GM18519 (cell line): ENCODE measurements around the gene CDKN1C.
A peak's percentile ranks its signal among the peaks of the same experiment; 100 is the strongest.

Experiments used
- ATAC-seq: cut with Tn5 transposase; IDR thresholded peaks from one replicate; pipeline ENCODE4 v1.9.1; 2021; ENCODE audit warnings: mild to moderate bottlenecking, moderate library complexity; ENCODE audit not compliant: unreplicated experiment, low FRiP score

Gene CDKN1C

GRCh38 chr11:2885678-2886081, at the start of gene CDKN1C:
TSS of gene CDKN1C (minus strand) at chr11:2885775. CDS start at chr11:2885456, 319 bp downstream.
- ATAC-seq = peak; percentile 58

GRCh38 chr11:2934611-2935239, 49.1 kb upstream of the CDKN1C start:
- no peak for ATAC-seq

DNA sequence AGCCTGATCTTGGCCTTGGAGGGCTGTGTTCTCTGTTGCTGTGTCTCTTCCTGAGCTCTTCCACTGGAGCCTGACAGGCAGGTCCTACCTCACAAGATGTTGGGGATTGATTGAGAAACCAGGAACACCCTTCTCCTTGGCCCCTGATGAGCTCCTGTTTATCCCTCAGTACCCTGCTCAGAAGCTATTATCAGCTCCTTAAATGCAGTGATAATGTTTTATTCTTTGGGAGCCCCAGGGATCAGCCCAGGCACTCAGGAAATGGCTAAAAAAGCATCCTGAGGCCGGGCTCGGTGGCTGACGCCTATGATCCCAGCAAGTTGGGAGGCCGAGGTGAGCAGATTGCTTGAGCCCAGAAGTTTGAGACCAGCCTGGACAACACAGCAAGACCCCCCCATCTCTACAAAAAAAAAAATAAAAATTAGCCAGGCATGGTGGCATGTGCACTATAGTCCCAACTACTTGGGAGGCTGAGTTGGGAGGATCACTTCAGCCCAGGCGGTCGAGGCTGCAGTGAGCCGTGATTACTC, 48.5 kb upstream of the CDKN1C start:
- no peak for ATAC-seq

GRCh38 chr11:2933375-2934020, 47.9 kb upstream of the CDKN1C start:
- no peak for ATAC-seq

- ATAC-seq = no peak
These were observed 47.3 kb upstream of the CDKN1C start for GRCh38 chr11:2932850-2933251.

- no peak for ATAC-seq
These were observed 46.5 kb upstream of the CDKN1C start for GRCh38 chr11:2931771-2932738.

DNA sequence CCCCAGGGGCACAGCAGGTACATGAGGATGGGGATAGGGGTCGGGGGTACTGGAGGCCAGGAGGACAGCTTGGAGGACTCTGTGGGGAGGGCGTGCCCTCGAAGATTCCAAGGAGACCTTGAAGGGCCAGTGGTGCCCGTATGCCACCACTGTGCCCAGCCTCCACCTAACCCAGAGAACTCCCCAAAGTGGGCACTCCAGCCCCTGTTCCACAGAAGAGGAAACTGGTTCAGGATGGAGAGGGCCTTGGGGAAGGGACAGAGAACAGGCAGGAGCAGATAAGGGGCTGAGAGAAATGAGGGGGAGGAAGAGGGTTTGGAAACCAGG, 45.8 kb upstream of the CDKN1C start:
- no peak for ATAC-seq

DNA sequence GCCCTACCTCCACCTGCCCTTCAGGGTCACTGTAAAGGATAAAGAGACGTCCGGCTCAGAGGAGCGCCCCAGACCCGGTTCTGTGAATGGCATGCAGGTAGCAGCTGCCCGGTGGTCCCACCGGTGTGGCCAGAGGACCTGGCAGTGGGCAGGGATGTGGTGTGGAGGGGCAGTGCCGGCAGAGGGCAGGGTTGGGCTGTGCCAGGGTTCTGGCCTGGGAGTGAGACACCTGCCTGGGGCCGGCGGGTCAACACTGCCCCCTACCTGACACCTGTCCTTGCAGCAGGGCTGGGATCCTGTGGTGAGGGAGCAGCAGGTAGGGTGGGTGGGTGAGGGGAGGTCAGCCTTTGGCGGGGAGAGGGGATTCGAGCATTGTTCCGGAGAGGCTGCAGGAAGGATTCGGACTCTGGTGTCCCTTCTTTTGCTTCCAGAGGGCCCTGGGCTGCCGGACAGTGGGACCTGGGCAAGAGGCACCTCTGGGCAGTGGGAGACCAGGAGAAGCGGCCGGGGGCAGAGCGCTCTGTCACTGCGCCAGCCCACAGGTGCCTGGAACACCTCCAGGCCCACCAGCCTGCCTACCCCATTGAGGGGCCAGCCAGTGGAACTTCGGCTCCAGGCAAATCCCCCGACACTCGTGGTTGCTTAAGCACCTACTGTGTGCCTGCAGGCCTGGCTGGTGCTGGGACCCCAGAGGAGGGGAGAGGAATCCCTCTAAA, 45.3 kb upstream of the CDKN1C start:
- no peak for ATAC-seq

GRCh38 chr11:2929950-2930703, 44.6 kb upstream of the CDKN1C start:
- ATAC-seq = no peak

GRCh38 chr11:2929531-2929949, 44.0 kb upstream of the CDKN1C start:
- no peak for ATAC-seq

DNA sequence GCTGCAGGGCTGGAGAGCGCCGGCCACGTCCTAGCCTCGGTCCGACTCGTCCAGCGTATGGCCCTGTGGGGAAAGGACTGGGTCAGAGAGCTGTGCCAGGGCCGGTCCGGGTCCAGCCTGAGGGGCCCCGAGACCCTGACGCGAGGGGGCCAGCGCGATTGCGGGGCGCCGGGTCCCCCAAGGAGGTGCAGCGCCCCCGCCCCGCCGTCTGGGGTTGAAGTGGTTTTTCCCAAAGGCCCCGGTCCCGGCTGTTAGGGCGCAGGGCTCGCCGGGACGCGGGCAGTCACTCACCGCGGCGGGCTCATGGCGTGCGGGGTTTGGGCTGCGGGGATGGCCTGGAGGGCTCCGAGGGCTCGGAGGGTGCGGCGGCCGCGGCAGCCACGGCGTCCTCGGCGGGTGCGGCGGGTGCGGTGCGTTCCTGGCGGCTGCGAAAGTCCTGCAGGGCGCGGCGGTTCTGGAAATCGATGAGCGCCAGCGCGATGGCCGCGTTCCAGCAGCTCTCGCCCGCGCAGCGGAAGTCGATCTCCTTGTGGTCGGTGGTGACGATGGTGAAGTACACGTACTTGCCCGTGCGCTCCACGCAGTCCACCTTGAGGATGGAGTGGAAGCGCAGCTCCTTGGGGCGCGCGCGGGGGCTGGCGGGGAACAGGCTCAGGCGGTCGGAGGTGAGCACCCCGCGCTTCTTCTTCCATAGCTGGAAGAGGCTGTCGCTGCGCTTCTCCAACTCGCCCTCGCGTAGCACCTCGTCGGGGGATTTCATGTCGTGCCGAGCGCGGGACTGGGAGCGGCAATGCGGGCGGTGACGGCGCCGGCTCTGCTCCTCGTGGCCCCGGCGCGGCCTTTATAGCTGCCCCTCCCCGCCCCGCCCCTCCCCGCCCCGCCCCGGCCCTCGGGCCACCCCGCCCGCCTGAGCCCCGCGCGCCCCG, 43.3 kb upstream of the CDKN1C start, which contains the start of gene PHLDA2:
TSS of gene PHLDA2 (minus strand) at position 816 of the 926 bp plus-strand sequence. CDS start at position 760, 56 bp downstream.
- no peak for ATAC-seq

- no peak for ATAC-seq
These were observed 42.5 kb upstream of the CDKN1C start for GRCh38 chr11:2927851-2928604.

DNA sequence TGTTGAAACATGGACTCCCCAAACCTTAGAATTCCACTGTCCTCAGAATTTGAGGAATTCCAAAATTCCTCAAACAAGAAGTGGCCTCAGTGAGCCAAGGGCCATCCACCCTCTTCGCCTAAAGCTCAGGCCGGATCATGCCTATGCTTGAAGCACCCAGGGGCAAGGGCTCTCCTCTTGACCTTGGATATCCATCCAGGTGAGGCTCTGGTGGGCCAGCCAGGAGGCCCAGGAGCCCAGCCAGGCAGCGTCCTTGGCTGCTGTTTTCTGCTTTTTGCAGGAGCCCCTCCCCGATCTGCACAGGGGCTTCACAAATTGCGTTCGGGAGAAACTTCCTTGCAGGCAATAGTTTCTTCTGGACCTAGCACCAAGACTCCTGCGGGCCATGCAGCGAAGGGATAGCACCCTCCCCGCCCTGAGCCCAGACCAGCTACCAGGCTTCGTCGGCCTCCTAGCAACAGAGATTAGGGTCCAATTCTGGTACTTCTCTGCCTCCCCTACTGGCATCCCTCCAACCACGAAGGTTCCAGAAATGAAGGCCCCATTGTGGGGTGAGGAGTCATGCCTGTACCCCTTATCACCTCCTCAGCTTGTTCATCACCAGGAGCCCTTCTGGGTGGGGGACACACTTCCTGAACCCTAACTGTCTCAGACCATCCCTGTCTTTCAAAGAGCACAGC, 41.7 kb upstream of the CDKN1C start:
- no peak for ATAC-seq

DNA sequence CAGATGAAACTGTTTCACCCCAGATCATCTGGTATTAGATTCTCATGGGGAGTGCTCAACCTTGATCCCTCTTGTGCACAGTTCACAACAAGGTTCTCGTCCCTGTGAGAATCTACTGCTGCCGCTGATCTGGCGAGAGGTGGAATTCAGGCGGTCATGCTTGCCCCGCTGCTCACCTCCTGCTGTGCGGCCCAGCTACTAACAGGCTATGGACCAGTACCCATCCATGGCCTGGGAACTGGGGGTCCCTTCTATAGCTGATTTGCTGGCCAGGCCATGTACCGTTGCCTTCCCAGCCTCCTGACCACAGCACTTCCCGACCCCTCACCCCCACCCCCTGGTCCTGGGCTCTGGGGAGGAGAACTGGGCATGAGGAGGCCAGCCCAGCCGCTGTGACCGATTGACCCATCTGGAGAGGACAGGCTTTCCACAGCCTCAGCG, 41.1 kb upstream of the CDKN1C start:
- ATAC-seq = no peak

- no peak for ATAC-seq
These were observed 39.5 kb upstream of the CDKN1C start for GRCh38 chr11:2924821-2925675.

DNA sequence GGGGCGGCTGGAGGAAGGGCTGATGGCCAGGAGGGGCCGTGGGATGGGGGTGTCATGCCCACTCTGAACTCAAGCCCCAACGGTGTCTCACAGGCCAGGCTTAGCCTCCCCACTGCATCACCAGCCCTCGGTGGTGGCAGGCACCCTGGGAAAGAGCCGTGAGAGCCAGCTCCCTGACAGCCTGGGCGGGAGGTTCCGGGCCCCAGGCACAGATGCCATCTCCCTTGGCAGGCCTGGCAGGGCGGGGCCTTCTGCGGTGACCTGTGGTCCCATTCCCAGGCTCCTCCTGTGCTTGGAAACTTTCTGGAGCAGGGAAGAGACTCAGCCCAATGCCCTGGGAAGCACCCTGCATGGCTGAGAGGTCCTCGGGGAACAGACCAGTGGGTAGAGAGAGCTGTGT, 38.8 kb upstream of the CDKN1C start:
- no peak for ATAC-seq
